ENCODE data around the gene GM2A. TPM values are rescaled to one million over a fixed set of nuclear protein-coding genes. Genes with fewer than 3 reads are reported as not detected.
A peak's percentile ranks its signal among the peaks of the same experiment; 100 is the strongest.

GM2A gene
- total and polyA plus RNA-seq, 7 donors: 3.0 to 12.1 (median 6.9) TPM

- ATAC-seq: no peak
- intact Hi-C loops (cut with DNase I): no loop called here
Observed at GRCh38 chr5:151284392-151284967, 31.5 kb downstream of the GM2A start.

GRCh38 chr5:151285683-151286082 is 32.7 kb downstream of the GM2A start:
- WGBS, 3 donors: 62 to 66% (median 65%) methylated on average over 5 of the region's 5 CpGs
- ATAC-seq: no peak
- intact Hi-C loops (cut with DNase I): no loop called here

More at GRCh38 chr5:151284392-151284967, 31.5 kb downstream of the GM2A start:
- no peaks in the 10 kb centered on the region for H3K4me1 ChIP-seq
- 33 to 35% (median 33%) methylated on average over 8 of the region's 8 CpGs for WGBS, 3 donors
- H3K36me3 ChIP-seq (ENCODE audit: insufficient read depth in 1 of 2, low read depth in 1 of 2): no peaks in the 10 kb centered on the region
- H3K27ac ChIP-seq: no peak overlapping the region
- no peaks in the 10 kb centered on the region for H3K9me3 ChIP-seq
- peaks cover 0 to 3% (median 0%) of the 10 kb centered on the region in 3 donors for H3K27me3 ChIP-seq (ENCODE audit: insufficient read depth in 3 of 3, low read length in 2 of 3)
- TF ChIP-seq CTCF (IDR thresholded peaks at IDR 0.05): peak; percentile 6
- no peak overlapping the region for H3K4me3 ChIP-seq
- DNase-seq: no peak

GRCh38 chr5:151286246-151286645 is 33.3 kb downstream of the GM2A start:
- Histone ChIP-seq H3K27ac (no peak overlapping the region), H3K4me3 (no peak overlapping the region), H3K9me3 (no peaks in the 10 kb centered on the region), H3K27me3 (ENCODE audit: insufficient read depth in 3 of 3, low read length in 2 of 3) (peaks cover 0 to 3% (median 0%) of the 10 kb centered on the region in 3 donors), H3K36me3 (ENCODE audit: insufficient read depth in 1 of 2, low read depth in 1 of 2) (no peaks in the 10 kb centered on the region), H3K4me1 (no peaks in the 10 kb centered on the region)
- no peak for ATAC-seq
- 86 to 100% (median 97%) methylated on average over 1 of the region's 1 CpG for WGBS, 3 donors
- no peak for DNase-seq
- intact Hi-C loops (cut with DNase I): no loop called here
- no peak for TF ChIP-seq CTCF (IDR thresholded peaks at IDR 0.05)

More at GRCh38 chr5:151285683-151286082, 32.7 kb downstream of the GM2A start:
- no peak overlapping the region for H3K27ac ChIP-seq
- H3K36me3 ChIP-seq (ENCODE audit: insufficient read depth in 1 of 2, low read depth in 1 of 2): no peaks in the 10 kb centered on the region
- no peaks in the 10 kb centered on the region for H3K9me3 ChIP-seq
- TF ChIP-seq CTCF (IDR thresholded peaks at IDR 0.05): no peak
- peaks cover 0 to 3% (median 0%) of the 10 kb centered on the region in 3 donors for H3K27me3 ChIP-seq (ENCODE audit: insufficient read depth in 3 of 3, low read length in 2 of 3)
- no peak for DNase-seq
- no peaks in the 10 kb centered on the region for H3K4me1 ChIP-seq
- no peak overlapping the region for H3K4me3 ChIP-seq

GRCh38 chr5:151288180-151288579 is 35.2 kb downstream of the GM2A start:
- WGBS, 3 donors: 44 to 70% (median 63%) methylated on average over 2 of the region's 2 CpGs
- no peak for DNase-seq
- no peak for ATAC-seq
- H3K4me1 ChIP-seq: no peaks in the 10 kb centered on the region
- no peaks in the 10 kb centered on the region for H3K9me3 ChIP-seq
- no peak for TF ChIP-seq CTCF (IDR thresholded peaks at IDR 0.05)
- no peaks in the 10 kb centered on the region for H3K36me3 ChIP-seq (ENCODE audit: insufficient read depth in 1 of 2, low read depth in 1 of 2)
- no peak overlapping the region for H3K27ac ChIP-seq
- H3K27me3 ChIP-seq (ENCODE audit: insufficient read depth in 3 of 3, low read length in 2 of 3): peaks cover 0 to 3% (median 0%) of the 10 kb centered on the region in 3 donors
- intact Hi-C loops (cut with DNase I): no loop called here
- no peak overlapping the region for H3K4me3 ChIP-seq

- no peak for TF ChIP-seq CTCF (IDR thresholded peaks at IDR 0.05)
- Histone ChIP-seq H3K9me3 (no peaks in the 10 kb centered on the region), H3K27ac (no peak overlapping the region), H3K4me3 (no peak overlapping the region), H3K36me3 (ENCODE audit: insufficient read depth in 1 of 2, low read depth in 1 of 2) (no peaks in the 10 kb centered on the region), H3K4me1 (no peaks in the 10 kb centered on the region), H3K27me3 (ENCODE audit: insufficient read depth in 3 of 3, low read length in 2 of 3) (no peaks in the 10 kb centered on the region)
- DNase-seq (no peak), ATAC-seq (no peak)
- intact Hi-C loops (cut with DNase I): no loop called here
- WGBS, 3 donors: 44 to 56% (median 53%) methylated on average over 4 of the region's 4 CpGs
Observed at GRCh38 chr5:151293624-151294023, 40.6 kb downstream of the GM2A start.
